Measurements from ENCODE around the gene NHSL2.
"Not testable (repeated sequence)": the region's sequence is repeated elsewhere in the genome, so short reads cannot be mapped to it uniquely, and the experiment has no call there.

Gene NHSL2

DNA sequence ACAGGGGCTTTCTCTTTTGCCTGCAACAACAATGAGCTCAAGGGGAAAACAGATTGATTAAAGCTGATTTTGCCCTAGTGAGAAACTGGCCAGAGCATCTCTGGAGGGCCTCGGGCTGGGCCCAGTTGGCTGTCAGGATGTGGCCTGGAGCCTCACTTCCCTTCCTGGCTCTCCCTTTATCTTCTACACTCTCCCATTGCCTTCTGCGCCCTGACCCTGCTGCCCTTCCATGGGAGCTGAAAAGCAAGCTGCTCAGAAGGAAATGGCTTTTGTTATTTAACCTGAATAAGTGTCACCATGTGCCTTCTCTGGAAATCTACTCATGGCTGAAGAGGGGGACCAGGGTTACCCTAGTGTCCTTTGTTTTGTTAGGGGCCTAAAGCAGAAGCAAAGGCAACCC lies 43.8 kb downstream of the NHSL2 start:
- Histone ChIP-seq H3K36me3 (ENCODE audit: insufficient read depth, insufficient read length, low read length) (peaks cover 3% of the 10 kb centered on the region), H3K27me3 (ENCODE audit: insufficient read depth, insufficient read length) (no peaks in the 10 kb centered on the region), H3K4me1 (ENCODE audit: insufficient read depth, insufficient read length) (peaks cover 21% of the 10 kb centered on the region), H3K4me3 (ENCODE audit: insufficient read length, low read depth) (no peak overlapping the region), H3K9me3 (ENCODE audit: insufficient read depth, low read length) (no peaks in the 10 kb centered on the region), H3K9ac (ENCODE audit: insufficient read length, low read depth) (no peak overlapping the region)
- no peak for TF ChIP-seq YY1 (IDR thresholded peaks at IDR 0.05; ENCODE audit: insufficient read depth, insufficient read length)
- TF ChIP-seq ZNF274 (IDR thresholded peaks at IDR 0.05; ENCODE audit: low read depth, low read length): no peak
- no peak for TF ChIP-seq SUZ12 (IDR thresholded peaks at IDR 0.05; ENCODE audit: extremely low read depth, insufficient read depth, insufficient read length)
- DNase-seq (ENCODE audit: low read depth, low spot score): no peak

DNA sequence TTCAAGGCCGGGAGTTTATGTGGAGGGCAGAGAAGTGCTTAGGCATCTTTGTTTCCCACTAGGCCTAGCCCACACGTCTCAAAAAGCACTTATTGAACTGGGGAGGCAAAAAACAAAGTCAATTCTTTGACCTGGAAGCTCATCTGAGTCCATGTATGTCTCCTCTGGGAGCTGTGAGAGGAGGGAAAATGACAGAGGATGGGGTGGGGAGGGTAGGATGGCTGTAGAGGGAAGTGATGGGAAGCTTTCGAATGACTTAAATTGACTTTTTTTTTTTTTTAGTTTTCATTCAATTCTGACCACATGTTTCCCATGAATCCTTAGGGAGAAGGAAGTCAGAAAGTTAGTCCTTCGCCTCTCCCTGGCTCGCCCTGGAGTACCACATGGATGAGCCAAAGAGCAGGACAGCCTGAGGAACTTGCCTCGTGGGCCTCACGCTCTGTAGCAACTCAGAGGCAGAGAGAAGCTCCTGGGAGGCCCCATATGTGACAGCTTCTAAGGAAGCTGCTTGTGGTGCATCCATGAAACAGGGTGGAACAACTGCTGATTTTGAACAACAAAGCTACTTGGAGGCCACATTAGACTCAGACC lies 45.0 kb downstream of the NHSL2 start:
- Histone ChIP-seq H3K27me3 (ENCODE audit: insufficient read depth, insufficient read length) (no peaks in the 10 kb centered on the region), H3K9me3 (ENCODE audit: insufficient read depth, low read length) (no peaks in the 10 kb centered on the region), H3K4me3 (ENCODE audit: insufficient read length, low read depth) (no peak overlapping the region), H3K4me1 (ENCODE audit: insufficient read depth, insufficient read length) (peaks cover 18% of the 10 kb centered on the region), H3K9ac (ENCODE audit: insufficient read length, low read depth) (no peak overlapping the region), H3K36me3 (ENCODE audit: insufficient read depth, insufficient read length, low read length) (peaks cover 3% of the 10 kb centered on the region)
- TF ChIP-seq YY1 (IDR thresholded peaks at IDR 0.05; ENCODE audit: insufficient read depth, insufficient read length): no peak
- no peak for TF ChIP-seq ZNF274 (IDR thresholded peaks at IDR 0.05; ENCODE audit: low read depth, low read length)
- no peak for TF ChIP-seq SUZ12 (IDR thresholded peaks at IDR 0.05; ENCODE audit: extremely low read depth, insufficient read depth, insufficient read length)
- no peak for DNase-seq (ENCODE audit: low read depth, low spot score)

GRCh38 chrX:71958281-71958675 lies 47.6 kb downstream of the NHSL2 start:
- Histone ChIP-seq H3K36me3 (ENCODE audit: insufficient read depth, insufficient read length, low read length) (peaks cover 3% of the 10 kb centered on the region), H3K9me3 (ENCODE audit: insufficient read depth, low read length) (no peaks in the 10 kb centered on the region), H3K4me1 (ENCODE audit: insufficient read depth, insufficient read length) (peaks cover 14% of the 10 kb centered on the region), H3K9ac (ENCODE audit: insufficient read length, low read depth) (peak overlapping the region; percentile 58), H3K27me3 (ENCODE audit: insufficient read depth, insufficient read length) (no peaks in the 10 kb centered on the region), H3K4me3 (ENCODE audit: insufficient read length, low read depth) (no peak overlapping the region)
- TF ChIP-seq YY1 (IDR thresholded peaks at IDR 0.05; ENCODE audit: insufficient read depth, insufficient read length) (no peak), ZNF274 (IDR thresholded peaks at IDR 0.05; ENCODE audit: low read depth, low read length) (no peak), SUZ12 (IDR thresholded peaks at IDR 0.05; ENCODE audit: extremely low read depth, insufficient read depth, insufficient read length) (no peak)
- DNase-seq (ENCODE audit: low read depth, low spot score): peak; percentile 55

- 0 out of 2 replicates have a peak, but pooled peaks cover 13% of the 10 kb centered on the region for H3K9me3 ChIP-seq (ENCODE audit: insufficient read depth, low read length)
- not testable (repeated sequence) for H3K36me3 ChIP-seq (ENCODE audit: insufficient read depth, insufficient read length, low read length); H3K4me3 ChIP-seq (ENCODE audit: insufficient read length, low read depth); H3K4me1 ChIP-seq (ENCODE audit: insufficient read depth, insufficient read length); DNase-seq (ENCODE audit: low read depth, low spot score); H3K9ac ChIP-seq (ENCODE audit: insufficient read length, low read depth); H3K27me3 ChIP-seq (ENCODE audit: insufficient read depth, insufficient read length)
Observed at GRCh38 chrX:71964184-71964583, 53.5 kb downstream of the NHSL2 start.

GRCh38 chrX:71974916-71975315 lies 64.3 kb downstream of the NHSL2 start:
- Histone ChIP-seq H3K27me3 (ENCODE audit: insufficient read depth, insufficient read length) (no peaks in the 10 kb centered on the region), H3K9me3 (ENCODE audit: insufficient read depth, low read length) (no peaks in the 10 kb centered on the region), H3K9ac (ENCODE audit: insufficient read length, low read depth) (no peak overlapping the region), H3K36me3 (ENCODE audit: insufficient read depth, insufficient read length, low read length) (no peaks in the 10 kb centered on the region), H3K4me1 (ENCODE audit: insufficient read depth, insufficient read length) (peaks cover 6% of the 10 kb centered on the region), H3K4me3 (ENCODE audit: insufficient read length, low read depth) (no peak overlapping the region)
- no peak for TF ChIP-seq ZNF274 (IDR thresholded peaks at IDR 0.05; ENCODE audit: low read depth, low read length)
- no peak for TF ChIP-seq SUZ12 (IDR thresholded peaks at IDR 0.05; ENCODE audit: extremely low read depth, insufficient read depth, insufficient read length)
- no peak for TF ChIP-seq YY1 (IDR thresholded peaks at IDR 0.05; ENCODE audit: insufficient read depth, insufficient read length)
- DNase-seq (ENCODE audit: low read depth, low spot score): no peak

DNA sequence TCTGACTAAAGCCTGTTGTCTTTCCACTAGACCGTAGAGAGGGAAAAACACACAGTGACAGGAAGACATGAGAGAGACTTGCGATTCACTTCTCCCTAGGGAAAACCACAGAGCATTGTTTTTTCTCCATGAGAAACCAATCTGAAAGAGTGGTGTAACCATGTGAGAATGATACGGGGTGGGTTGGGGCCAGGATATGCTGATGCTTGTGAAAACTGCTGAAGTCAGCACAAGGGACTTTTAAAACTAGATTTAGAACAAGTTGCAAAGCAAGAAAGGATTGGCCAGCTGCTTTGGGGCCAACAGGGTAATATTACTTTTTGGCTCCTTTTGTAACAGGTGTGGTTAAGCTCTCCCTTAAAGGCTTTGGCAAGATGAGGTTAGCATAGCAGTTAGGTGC lies 66.1 kb downstream of the NHSL2 start:
- Histone ChIP-seq H3K27me3 (ENCODE audit: insufficient read depth, insufficient read length) (no peaks in the 10 kb centered on the region), H3K4me3 (ENCODE audit: insufficient read length, low read depth) (no peak overlapping the region), H3K9ac (ENCODE audit: insufficient read length, low read depth) (no peak overlapping the region), H3K4me1 (ENCODE audit: insufficient read depth, insufficient read length) (peaks cover 6% of the 10 kb centered on the region), H3K9me3 (ENCODE audit: insufficient read depth, low read length) (no peaks in the 10 kb centered on the region), H3K36me3 (ENCODE audit: insufficient read depth, insufficient read length, low read length) (no peaks in the 10 kb centered on the region)
- DNase-seq (ENCODE audit: low read depth, low spot score): no peak
- TF ChIP-seq ZNF274 (IDR thresholded peaks at IDR 0.05; ENCODE audit: low read depth, low read length) (no peak), SUZ12 (IDR thresholded peaks at IDR 0.05; ENCODE audit: extremely low read depth, insufficient read depth, insufficient read length) (no peak), YY1 (IDR thresholded peaks at IDR 0.05; ENCODE audit: insufficient read depth, insufficient read length) (no peak)

DNA sequence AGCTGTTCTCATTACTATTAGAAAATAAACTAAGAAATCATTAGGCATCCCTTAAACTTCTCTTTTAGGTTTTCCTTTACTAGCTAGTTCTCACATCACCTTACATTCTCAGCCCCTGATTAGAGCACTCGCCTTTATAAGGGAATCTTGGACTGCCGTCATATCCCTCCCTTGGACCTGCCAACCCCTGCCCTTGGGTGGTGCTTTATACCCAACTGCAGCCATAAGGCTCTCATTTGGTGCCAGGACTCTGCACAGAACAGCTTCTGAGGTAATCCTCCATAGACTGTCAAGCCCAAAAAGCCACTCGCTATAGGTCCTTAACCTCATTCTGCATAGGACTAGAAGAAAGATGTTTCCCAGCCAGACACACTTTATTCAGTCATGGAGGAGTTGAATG lies 67.5 kb downstream of the NHSL2 start:
- H3K9ac ChIP-seq (ENCODE audit: insufficient read length, low read depth): no peak overlapping the region
- no peaks in the 10 kb centered on the region for H3K9me3 ChIP-seq (ENCODE audit: insufficient read depth, low read length)
- H3K36me3 ChIP-seq (ENCODE audit: insufficient read depth, insufficient read length, low read length): no peaks in the 10 kb centered on the region
- peaks cover 6% of the 10 kb centered on the region for H3K4me1 ChIP-seq (ENCODE audit: insufficient read depth, insufficient read length)
- no peak for DNase-seq (ENCODE audit: low read depth, low spot score)
- no peak for TF ChIP-seq YY1 (IDR thresholded peaks at IDR 0.05; ENCODE audit: insufficient read depth, insufficient read length)
- TF ChIP-seq ZNF274 (IDR thresholded peaks at IDR 0.05; ENCODE audit: low read depth, low read length): no peak
- no peak overlapping the region for H3K4me3 ChIP-seq (ENCODE audit: insufficient read length, low read depth)
- no peaks in the 10 kb centered on the region for H3K27me3 ChIP-seq (ENCODE audit: insufficient read depth, insufficient read length)

Measured in NT2/D1 (cell line).